GF-D8 (cell line): ENCODE data around the gene SBNO2.

ENCODE experiments used
- DNase-seq: peaks from one replicate; lab custom pipeline; 2025; lab: John Stamatoyannopoulos, UW

SBNO2 gene

GRCh38 chr19:1169411-1169791 lies 4.7 kb downstream of the SBNO2 start:
- no peak for DNase-seq

GRCh38 chr19:1168572-1169410 lies 5.3 kb downstream of the SBNO2 start:
- DNase-seq: no peak

DNA sequence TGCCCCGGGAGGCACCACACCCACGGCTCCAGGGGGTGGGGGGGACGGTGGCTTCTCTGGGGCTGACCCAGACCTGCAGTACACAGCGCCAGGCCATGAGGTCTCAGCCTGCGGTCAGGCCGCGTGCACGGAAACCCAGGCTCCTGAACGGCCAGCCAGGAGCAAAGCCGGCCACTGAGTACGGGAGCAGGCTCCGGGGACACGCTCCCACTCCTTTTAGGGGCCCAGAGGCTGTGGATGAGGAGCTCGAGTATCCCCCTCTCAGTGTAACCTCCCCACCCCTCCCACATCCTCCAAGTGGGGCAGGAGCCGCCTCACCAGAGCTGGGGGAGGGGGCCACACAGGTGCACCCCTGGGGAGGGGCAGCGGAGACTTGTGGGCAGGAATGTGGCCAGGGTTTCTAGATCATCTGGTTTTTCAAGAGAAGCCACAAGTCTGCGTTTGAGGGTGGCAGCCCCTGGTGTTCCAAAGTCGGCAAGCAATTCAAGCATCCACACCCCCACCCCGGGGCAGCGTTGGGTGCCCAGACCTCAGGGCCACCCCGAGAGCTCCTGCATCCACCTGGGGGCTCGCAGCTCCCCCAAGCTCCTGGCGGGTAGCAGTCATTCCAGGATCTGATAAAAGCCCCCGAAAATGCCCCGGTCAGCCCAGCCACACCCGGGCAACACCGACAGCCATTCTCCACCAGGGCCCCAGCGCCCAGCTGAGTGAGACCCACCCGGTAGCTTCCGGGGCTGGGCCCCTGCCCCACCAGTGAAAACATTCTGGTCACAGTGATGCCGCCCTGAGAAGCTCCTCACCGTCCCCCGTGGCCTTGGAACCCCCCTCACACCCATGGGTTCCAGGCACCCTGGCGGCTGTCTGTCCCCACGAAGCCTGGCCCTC lies 6.1 kb downstream of the SBNO2 start:
- DNase-seq: no peak

- no peak for DNase-seq
Observed at GRCh38 chr19:1166872-1167573, 7.0 kb downstream of the SBNO2 start.

DNA sequence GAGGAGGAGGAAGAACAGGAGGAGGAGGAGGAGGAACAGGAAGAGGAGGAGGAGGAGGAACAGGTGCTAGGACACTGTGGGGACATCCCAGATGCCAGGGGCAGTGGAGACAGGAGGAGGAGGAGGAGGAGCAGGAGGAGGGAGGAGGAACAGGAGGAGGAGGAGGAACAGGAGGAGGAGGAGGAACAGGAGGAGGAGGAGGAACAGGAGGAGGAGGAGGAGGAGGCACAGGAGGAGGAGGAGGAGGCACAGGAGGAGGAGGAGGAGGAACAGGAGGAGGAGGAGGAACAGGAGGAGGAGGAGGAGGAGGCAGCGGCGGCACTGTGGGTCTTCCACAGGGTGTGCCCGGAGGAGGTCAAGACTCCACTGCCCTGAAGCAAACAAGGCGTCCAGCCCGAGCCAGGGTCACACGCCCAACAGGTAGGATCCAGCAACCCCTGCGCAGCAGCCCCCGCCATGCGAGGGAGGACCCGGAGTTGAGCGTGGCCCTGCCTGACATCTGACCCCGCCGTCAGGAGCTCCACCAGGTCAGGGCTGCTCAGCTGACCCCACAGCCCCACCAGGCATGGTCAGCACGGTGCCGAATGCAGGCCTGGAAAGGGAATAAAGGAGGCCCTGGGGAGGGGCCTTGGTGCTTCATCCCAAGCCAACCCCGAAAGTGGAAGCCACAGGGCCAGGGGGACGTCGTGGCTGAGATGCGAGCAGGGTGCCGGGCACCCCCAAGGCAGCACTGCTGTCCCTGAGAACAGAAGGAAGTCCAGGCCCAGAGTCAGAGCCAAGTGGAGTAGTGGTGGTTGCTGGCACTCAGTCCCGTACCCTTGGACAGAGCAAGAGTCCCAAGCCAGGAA lies 9.2 kb downstream of the SBNO2 start:
- DNase-seq: no peak

DNA sequence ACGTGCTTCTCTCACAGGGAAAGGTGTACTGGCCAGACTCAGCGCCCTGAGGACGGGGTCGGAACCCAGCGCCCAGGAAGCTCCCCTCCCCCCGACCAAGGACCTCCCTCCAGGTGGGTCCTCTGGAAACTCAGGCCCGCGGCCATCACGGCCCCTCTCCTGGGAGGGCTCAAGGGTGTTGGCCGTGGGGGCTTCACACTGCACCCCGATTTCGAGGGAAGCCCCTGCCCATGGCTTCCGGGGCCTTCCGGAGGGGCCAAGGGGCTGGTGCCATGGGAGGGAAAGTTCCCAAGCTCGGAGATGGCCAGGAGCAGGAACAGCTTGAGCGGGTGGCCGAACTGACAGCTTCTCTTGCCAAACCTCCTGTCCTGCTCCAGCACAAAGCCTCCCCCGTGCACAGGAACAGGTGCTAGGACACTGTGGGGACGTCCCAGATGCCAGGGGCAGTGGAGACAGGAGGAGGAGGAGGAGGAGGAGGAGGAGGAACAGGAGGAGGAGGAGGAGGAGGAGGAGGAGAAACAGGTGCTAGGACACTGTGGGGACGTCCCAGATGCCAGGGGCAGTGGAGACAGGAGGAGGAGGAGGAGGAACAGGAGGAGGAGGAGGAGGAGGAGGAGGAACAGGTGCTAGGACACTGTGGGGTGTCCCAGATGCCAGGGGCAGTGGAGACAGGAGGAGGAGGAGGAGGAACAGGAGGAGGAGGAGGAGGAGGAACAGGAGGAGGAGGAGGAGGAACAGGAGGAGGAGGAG lies 10.0 kb downstream of the SBNO2 start:
- no peak for DNase-seq

DNA sequence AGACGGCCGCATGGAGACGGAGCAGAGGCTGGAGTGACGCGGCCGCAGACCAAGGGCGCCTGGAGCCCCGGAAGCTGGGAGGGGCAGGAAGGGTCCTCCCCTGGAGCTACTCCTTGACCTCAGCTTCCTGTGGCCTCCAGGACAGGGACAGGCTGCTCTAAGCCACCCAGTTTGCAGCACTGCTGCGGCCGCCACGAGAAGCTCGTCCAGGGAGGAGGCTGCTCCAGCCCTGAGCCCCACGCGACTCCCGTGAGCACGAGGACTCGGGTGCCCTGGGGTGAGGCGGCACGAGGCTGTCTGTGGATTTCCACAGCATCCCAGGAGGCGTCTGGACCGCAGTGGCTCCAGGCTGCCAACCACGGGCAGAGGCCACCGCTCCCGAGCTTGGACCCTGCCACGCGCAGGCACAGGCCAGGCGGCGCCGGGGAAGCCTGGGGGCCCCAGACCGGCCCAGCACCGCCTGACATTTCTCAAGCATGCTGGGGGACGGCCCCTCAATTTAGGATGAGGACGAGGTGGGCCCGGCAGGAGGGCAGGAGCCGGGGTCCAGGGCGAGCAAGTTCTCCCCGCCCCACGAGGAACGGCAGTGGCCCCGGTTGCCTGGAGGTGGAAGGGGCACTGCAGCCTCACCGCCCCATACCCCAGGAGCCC lies 10.7 kb downstream of the SBNO2 start:
- no peak for DNase-seq

DNA sequence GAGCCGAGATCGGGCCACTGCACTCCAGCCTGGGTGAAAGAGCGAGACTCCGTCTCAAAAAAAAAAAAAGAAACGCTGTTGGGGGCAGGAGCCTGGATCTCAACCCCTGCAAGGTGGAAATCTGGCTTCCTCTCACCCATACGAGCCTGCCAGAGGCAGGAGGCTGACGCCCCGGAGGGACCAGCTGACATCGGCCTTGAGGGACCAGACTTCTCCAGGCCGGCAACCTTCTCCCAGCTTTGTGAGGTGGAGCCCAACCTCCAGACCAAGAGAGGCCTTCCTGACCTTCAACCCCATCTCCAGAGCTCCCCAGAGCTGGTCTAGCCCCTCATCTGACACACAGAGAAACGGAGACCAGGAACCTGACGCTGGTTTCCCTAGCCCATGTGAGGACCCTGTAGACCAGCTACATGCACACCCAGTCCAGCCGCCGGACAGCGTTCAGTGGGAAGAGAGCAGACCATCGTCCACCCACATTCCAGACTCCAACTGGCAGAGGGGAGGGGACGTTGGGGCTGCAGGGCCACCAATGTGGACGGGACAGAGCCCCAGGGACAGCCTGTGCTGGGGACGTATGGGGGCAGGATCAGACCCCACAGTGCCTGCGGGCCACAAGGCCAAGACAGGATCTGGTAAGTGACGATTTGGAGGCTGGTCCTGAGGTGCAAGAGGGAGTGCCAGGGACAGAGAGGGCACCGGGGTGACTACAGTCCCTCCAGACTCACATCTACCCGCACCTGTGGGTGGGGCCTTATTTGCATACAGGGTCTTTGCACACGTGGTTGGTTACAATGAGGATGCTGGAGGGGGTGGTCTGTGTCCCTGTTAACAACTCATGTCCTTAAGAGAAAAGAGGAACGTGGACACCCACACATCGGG lies 11.4 kb downstream of the SBNO2 start:
- no peak for DNase-seq

DNA sequence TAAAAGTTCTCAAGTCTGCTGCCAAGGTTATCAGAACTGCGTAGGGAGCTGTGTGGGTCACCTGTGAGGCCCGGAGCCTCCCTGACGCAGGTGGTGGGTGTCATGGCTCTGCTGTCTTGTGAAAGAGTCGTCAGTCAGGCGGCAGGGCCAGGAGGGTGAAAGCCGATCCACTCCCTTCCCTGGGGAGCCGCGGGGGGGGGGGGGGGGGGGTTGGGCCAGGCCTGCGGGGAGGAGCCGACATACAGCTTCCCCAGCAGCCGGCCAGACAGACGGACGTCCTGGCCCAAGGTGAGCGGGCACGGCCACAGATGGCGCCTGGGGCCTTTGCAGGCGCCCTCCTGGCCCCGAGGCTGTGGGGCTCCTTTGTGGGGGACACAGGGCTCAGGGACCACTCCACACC lies 12.4 kb downstream of the SBNO2 start:
- DNase-seq: no peak

- no peak for DNase-seq
Observed at GRCh38 chr19:1159864-1160595, 14.0 kb downstream of the SBNO2 start.

DNA sequence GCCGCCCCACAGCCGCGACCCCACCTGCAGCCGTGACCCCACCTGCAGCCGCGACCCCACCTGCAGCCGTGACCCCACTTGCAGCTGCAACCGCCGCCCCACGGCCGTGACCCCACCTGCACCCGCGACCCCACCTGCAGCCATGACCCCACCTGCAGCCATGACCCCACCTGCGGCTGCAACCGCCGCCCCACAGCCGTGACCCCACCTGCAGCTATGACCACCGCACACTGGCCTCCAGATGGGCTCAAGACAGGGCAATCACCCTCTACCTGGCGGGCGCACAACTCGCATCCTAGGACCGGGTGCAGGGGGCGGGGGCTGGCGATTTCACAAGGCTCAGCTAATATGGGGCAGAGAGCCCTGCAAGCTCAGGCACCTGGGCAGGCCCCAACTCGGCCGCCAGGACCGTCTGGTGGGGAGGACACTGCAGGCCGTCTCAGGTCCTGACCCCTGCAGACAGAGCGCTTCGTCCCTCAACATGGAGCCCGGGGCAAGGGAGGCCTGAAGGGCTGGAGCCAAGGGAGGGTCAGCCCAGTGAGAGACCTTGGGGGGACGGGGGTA lies 15.1 kb downstream of the SBNO2 start:
- no peak for DNase-seq

DNA sequence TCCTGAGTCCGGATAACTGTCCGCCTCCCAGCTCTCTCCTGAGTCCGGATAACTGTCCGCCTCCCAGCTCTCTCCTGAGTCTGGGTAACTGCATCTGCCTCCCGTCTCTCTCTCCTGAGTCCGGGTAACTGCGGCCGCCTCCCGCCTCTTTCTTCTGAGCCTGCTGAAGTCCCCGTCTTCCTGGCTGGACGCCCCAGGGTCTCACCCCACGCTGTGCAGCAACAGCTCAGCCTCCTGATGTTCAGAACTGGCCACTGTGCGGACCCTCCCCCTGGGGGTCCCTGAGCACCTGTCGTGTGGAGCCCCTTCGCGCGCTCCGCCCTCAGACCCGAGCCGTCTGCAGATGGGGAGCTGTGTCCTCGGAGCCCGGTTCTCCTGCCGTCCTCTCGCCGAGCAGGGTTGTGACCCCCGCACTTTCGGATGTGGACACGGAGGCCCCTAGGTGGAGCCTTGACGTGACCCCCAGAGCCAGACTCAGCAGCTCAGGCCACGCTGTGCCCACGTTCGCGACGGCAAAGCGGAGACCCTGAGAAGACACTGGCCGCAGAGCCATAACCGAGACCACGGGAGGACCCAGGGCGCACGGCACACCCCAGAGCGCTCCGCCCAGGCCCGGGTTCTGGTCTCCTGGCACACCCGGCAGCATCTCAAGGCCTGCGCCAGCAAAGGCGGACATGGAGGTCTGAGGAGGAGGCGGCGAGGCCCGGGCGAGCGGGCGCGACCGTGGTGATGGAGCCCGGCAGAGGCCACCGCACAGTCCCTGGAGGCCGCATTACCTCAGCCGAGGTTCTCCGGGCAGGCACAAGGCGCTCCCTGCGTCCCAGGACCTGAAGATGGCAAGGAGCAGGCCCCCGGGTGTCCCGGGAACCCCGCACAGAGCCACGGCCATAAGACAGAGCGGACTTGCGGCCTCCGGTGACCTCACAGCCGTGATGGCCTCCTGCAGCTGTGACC lies 15.9 kb downstream of the SBNO2 start:
- no peak for DNase-seq

DNA sequence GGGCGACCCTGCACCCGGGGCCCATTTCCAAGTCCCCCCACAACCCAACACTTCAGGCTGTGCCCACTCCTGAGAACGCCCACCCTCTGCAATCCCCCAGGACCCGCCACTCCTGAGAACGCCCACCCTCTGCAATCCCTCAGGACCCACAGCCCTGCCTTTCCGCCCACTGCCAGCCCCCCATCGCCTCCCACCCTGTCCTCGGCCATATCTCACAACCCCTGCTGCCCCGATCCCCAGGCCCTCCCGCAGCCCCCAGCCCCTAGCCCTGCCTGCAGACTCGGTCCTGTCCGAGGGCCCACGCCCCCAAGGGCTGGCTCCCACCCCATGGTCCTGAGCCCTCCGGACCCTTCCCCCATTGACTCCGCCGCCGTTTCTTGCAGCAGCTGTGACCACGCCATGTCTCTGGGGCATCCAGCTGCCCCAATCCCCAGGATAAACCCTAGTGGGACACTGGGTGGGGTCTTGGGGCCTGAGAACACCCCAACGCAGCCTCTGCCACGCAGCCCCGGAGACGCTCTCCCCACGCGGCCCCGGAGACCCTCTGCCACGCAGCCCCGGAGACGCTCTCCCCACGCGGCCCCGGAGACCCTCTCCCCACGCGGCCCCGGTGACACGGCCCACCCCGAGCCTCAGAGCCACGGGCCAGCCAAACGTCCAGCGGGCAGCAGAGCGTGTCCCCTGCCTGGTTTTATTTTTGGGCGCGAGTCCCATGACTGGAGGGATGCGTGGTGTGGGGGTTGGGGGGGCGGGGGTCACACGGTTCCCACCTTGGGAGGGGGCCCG lies 17.0 kb downstream of the SBNO2 start:
- DNase-seq: no peak

- DNase-seq: no peak
Observed at GRCh38 chr19:1156305-1156801, 17.7 kb downstream of the SBNO2 start.

GRCh38 chr19:1155352-1156304 lies 18.4 kb downstream of the SBNO2 start:
- DNase-seq: no peak
